Psoas muscle (tissue), 8 donors: ENCODE measurements around the gene GJB5. TPM values are rescaled to one million over a fixed set of nuclear protein-coding genes. Genes with fewer than 3 reads are reported as not detected.

Source experiments
- ATAC-seq, 4 donors: fragments of 200-7000 bp; cut with Tn5 transposase; one replicate each; pipeline ENCODE4 v1.9.1; 2020; ENCODE audit warnings: moderate library complexity in 3 of 4, mild to moderate bottlenecking in 2 of 4
- DNase-seq, 2 donors: peaks; one replicate each; pipeline ENCODE4 v3.0.0-alpha.2; 2020
- H3K27ac ChIP-seq: fragments of 200-600 bp; one replicate; pipeline ENCODE4 v1.8.0; 2022
- H3K27me3 ChIP-seq, 3 donors: fragments of 200-600 bp in 1 of 3; one replicate each; pipeline versions ENCODE4 v1.6.1 to v1.8.0; 2013 to 2022; ENCODE audit warnings: low read length in 2 of 3, mild to moderate bottlenecking in 2 of 3, moderate library complexity in 1 of 3; ENCODE audit not compliant: insufficient read depth in 3 of 3
- H3K36me3 ChIP-seq, 2 donors: fragments of 200-600 bp in 1 of 2; one replicate each; pipeline versions ENCODE4 v1.6.1 to v1.8.0; 2013 to 2022; ENCODE audit warnings: low read depth in 1 of 2, mild to moderate bottlenecking in 1 of 2, moderate library complexity in 1 of 2; ENCODE audit not compliant: insufficient read depth in 1 of 2
- H3K4me1 ChIP-seq: fragments of 200-600 bp; one replicate; pipeline ENCODE4 v1.8.0; 2022
- H3K4me3 ChIP-seq: fragments of 200-600 bp; one replicate; pipeline ENCODE4 v1.8.0; 2022; ENCODE audit warnings: mild to moderate bottlenecking
- H3K9me3 ChIP-seq: fragments of 200-600 bp; one replicate; pipeline ENCODE4 v1.8.0; 2022
- WGBS, 3 donors: extraction: QIAGEN DNeasy Blood & Tissue Kit; methylation state at CpG; one replicate each; pipeline versions ENCODE4 v1.1.6 to v1.1.7; 2013; 5-methylcytosine and 5-hydroxymethylcytosine counted together
- intact Hi-C, 2 donors: fragments of 100-400 bp; cut with DNase I; formaldehyde crosslinking; loops; one replicate each; pipeline versions ENCODE4 v1.11.0 to v1.14.2; 2022
- polyA plus RNA-seq, 3 donors: library from polyadenylated mRNA; stranded (reverse); fragments of 200-250 nt; gene quantifications; one replicate each; pipeline ENCODE4 v1.2.3, GENCODE V29; 2013
- total RNA-seq, 4 donors: library from RNA; stranded (reverse); fragmentation: NEBNext Ultra II Directional in 2 of 4; extraction: Animal tissue kit (Norgen Biotek cat#: 25700) in 2 of 4; gene quantifications; one replicate each; pipeline versions ENCODE4 v1.2.1 to v1.2.4, GENCODE V29; 2021 to 2023
- TF ChIP-seq, protein P1 (sequence below): fragments of 200-600 bp; IDR thresholded peaks from one replicate; pipeline ENCODE4 v1.8.0; 2022; ENCODE audit warnings: antibody characterized with exemption
- donor health status: healthy with polysubstance abuse.
- donor health status: DM: no; HTN: no; CAD: no; lungs with moderate emphysema.
- donor health status: Bipolar disorder and iron deficiency.
- donor health status: healthy.
- donor health status: DM: yes; HTN: yes; CAD: no.
- donor health status: DM: no; HTN: no; CAD: no.
- donor health status: DM: no; HTN: no; CAD: no.
- donor health status: DM: yes; HTN: yes; CAD: no.

Gene GJB5
- total and polyA plus RNA-seq, 7 donors: 0.03 TPM; not detected in 6

DNA sequence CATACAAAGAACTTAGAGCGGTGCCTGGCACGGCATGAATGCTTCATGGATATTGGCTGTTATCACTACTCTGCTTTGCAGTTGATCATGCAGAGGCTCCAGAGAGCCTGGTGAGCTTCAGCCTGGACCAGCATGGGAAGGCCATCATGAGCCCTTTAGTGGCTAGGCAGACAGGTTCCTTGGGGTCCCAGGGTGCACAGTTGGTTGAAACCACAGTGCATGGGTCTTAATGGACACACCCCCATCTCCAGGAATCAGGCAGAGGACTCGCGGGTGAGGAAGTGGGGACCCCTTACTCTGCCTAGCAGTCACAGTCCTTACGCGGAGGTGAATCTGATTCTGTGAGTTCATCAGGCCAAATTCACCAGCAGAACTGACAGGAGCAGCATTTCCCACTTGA, 1.1 kb downstream of the GJB5 start:
- H3K9me3 ChIP-seq: no peaks in the 10 kb centered on the region
- H3K36me3 ChIP-seq: no peaks in the 10 kb centered on the region
- no peak overlapping the region for H3K27ac ChIP-seq
- H3K4me3 ChIP-seq: no peak overlapping the region
- ATAC-seq (no peak), DNase-seq (no peak)
- TF ChIP-seq, protein P1, sequence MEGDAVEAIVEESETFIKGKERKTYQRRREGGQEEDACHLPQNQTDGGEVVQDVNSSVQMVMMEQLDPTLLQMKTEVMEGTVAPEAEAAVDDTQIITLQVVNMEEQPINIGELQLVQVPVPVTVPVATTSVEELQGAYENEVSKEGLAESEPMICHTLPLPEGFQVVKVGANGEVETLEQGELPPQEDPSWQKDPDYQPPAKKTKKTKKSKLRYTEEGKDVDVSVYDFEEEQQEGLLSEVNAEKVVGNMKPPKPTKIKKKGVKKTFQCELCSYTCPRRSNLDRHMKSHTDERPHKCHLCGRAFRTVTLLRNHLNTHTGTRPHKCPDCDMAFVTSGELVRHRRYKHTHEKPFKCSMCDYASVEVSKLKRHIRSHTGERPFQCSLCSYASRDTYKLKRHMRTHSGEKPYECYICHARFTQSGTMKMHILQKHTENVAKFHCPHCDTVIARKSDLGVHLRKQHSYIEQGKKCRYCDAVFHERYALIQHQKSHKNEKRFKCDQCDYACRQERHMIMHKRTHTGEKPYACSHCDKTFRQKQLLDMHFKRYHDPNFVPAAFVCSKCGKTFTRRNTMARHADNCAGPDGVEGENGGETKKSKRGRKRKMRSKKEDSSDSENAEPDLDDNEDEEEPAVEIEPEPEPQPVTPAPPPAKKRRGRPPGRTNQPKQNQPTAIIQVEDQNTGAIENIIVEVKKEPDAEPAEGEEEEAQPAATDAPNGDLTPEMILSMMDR: no peak
- WGBS, 3 donors: 90 to 92% (median 92%) methylated on average over 6 of the region's 6 CpGs
- no peaks in the 10 kb centered on the region for H3K4me1 ChIP-seq
- intact Hi-C loops: no loop called here
- H3K27me3 ChIP-seq: no peaks in the 10 kb centered on the region

DNA sequence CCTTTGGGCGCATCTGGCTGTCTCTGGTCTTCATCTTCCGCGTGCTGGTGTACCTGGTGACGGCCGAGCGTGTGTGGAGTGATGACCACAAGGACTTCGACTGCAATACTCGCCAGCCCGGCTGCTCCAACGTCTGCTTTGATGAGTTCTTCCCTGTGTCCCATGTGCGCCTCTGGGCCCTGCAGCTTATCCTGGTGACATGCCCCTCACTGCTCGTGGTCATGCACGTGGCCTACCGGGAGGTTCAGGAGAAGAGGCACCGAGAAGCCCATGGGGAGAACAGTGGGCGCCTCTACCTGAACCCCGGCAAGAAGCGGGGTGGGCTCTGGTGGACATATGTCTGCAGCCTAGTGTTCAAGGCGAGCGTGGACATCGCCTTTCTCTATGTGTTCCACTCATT, 2.5 kb downstream of the GJB5 start:
- 89 to 92% (median 90%) methylated on average over 21 of the region's 21 CpGs for WGBS, 3 donors
- Histone ChIP-seq H3K4me1 (no peaks in the 10 kb centered on the region), H3K27me3 (no peaks in the 10 kb centered on the region), H3K36me3 (no peaks in the 10 kb centered on the region), H3K4me3 (no peak overlapping the region), H3K27ac (no peak overlapping the region), H3K9me3 (no peaks in the 10 kb centered on the region)
- TF ChIP-seq, protein P1: no peak
- ATAC-seq: no peak
- no peak for DNase-seq
- intact Hi-C loops: no loop called here

DNA sequence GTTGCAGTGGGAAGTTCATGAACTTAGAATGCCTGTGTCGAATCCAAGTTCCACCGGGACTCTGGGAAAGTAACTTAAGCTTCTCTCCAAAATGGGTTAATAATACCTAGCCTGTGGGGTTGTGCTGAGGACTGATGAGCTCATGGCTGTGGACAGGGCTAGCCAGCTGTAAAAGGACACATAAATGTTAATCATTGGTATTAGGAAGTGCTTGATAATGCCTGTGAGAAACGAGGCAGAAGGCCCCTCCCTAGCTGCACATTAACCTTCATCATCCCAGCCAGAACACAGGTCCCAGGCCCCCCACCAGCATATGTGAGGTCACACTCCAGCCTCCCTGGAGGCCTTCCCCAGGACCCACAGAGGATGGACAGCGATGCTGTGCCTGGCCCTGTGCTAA, 3.9 kb downstream of the GJB5 start:
- Histone ChIP-seq H3K4me3 (no peak overlapping the region), H3K9me3 (no peaks in the 10 kb centered on the region), H3K27ac (no peak overlapping the region), H3K36me3 (no peaks in the 10 kb centered on the region), H3K27me3 (no peaks in the 10 kb centered on the region), H3K4me1 (no peaks in the 10 kb centered on the region)
- intact Hi-C loops: no loop called here
- TF ChIP-seq, protein P1: no peak
- ATAC-seq: no peak
- no peak for DNase-seq
- WGBS, 3 donors: 48 to 53% (median 53%) methylated on average over 4 of the region's 4 CpGs

DNA sequence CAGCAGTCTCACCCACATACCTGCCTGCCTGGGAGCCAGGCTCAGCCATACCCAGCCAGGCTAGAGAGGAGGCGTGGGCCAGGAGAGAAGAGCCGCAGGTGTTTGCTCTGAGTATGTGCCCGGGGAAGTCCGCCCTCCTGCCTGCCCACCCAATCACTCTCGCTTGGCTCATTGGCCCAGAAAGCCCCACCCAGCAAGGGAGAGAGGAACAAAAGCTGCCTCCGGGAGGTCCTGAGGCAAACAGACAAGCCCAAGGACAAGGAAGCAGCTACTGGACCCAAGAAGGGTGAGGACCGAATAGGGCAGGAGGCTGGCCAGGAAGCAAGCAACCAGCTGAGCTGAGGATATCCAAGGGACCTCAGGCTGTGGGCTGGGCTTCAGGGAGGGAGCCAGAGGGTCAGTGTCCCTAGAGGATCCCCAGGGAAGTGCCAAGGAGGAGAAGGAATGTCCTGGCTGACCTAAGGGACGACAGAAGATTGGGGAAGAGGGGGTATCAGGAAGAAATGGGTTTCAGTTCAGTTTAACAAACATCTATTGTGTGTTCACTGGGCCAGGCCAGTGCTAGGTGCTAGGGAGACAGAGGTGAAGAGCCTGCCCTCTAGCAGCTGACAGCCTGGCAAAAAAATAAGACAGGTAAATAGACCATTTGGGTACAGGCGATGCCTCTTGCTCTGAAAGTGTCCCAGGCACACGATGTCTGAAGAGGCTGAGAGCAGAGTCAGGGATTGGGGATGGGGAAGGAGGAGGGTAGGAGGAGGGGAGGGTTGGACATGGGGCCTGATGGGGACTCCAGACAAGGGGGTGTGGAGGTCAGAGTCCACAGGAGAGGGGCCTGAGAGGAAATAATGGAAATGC, 4.9 kb downstream of the GJB5 start, which contains the start of gene GJB4:
Gene GJB4, plus strand, starts transcription at position 238 of the 855 bp plus-strand sequence. CDS start 1,515 bp downstream, outside the sequence.
- intact Hi-C loops: no loop called here
- TF ChIP-seq, protein P1: no peak
- Histone ChIP-seq H3K27ac (no peak within 1 kb of the TSS), H3K9me3 (no peaks in the 10 kb centered on the region), H3K4me3 (no peak within 1 kb of the TSS), H3K36me3 (no peaks in the 10 kb centered on the region), H3K27me3 (peaks cover 0 to 2% (median 0%) of the 10 kb centered on the region in 3 donors), H3K4me1 (no peaks in the 10 kb centered on the region)
- WGBS, 3 donors: 50 to 54% (median 53%) methylated on average over 10 of the region's 10 CpGs
- no peak for ATAC-seq
- DNase-seq: no peak
